Measurements from ENCODE around the gene C10orf67.

- TF ChIP-seq POLR2A (IDR thresholded peaks at IDR 0.05) = no peak
- TF ChIP-seq CTCF (IDR thresholded peaks at IDR 0.05 in 4 of 5, conservative IDR thresholded peaks at IDR 0.05 in 1 of 5) = no peak
Observed at GRCh38 chr10:23368816-23369640, 24.4 kb upstream of the C10orf67 start.
